GM18867 (cell line): ENCODE results near the gene GPX4.

Experiments used
- ATAC-seq: cut with Tn5 transposase; IDR thresholded peaks from one replicate; pipeline ENCODE4 v1.9.1; 2021; ENCODE audit warnings: mild to moderate bottlenecking, moderate library complexity; ENCODE audit not compliant: unreplicated experiment

Gene GPX4

DNA sequence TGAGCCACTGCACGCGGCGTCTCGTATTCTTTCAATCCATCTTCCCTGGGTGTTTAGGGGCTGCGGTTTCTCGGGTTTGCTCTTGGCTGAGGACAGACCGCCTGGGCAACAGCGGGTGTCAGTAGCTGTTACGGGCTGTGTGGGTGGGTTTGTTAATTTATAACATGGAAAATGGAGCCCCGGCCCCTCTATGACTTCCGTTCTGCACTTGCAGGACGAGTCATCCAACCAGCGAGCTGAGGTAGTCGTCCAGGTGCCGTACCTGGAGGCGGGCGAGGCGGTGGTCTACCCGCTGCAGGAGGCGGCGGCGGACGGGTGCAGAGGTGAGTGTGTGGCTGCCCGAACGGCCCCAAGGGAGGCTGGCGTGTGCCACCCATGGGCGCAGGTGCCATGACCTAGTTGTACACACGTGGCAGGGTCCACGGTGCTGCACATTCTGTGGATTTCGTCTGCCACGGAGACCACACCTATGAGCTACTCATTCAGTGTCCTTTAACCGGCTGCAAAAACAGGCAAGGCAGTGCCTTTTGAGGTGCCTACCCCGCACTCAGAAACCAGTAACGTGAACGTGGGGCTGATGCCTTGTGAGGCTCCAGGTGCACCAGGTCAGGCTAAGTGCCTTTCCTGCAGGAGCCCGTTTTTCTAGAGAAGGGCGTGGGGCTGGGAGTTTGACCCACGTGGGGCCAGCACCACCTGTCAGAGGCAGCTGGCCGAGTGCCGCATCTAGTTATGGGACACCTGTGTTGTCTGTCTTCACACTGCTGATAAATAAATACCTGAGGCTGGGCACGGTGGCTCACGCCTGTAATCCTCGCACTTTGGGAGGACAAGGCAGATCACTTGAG is 19.5 kb upstream of the GPX4 start:
- no peak for ATAC-seq

DNA sequence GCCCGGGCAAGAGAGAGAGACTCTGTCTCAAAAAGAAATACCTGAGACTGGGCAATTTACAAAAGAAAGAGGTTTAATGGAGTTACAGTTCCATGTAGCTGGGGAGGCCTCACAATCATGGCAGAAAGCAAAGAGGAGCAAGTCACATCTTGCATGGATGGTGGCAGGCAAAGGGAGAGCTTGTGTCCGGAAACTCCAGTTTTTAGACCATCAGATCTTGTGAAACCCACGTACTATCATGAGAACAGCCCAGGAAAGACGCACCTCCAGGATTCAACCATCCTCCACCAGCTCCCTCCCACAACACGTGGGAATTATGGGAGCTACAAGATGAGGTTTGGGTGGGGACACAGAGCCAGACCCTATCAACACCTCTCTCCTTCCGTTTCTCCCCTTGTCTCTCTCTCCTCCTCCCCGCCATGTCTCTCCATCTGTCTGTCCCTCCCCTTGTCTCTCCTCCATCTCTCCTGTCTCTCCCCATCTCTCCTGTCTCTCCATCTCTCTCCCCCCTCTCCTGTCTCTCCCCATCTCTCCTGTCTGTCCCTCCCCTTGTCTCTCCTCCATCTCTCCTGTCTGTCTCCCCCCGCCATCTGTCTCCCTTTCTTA is 18.6 kb upstream of the GPX4 start:
- ATAC-seq = no peak

DNA sequence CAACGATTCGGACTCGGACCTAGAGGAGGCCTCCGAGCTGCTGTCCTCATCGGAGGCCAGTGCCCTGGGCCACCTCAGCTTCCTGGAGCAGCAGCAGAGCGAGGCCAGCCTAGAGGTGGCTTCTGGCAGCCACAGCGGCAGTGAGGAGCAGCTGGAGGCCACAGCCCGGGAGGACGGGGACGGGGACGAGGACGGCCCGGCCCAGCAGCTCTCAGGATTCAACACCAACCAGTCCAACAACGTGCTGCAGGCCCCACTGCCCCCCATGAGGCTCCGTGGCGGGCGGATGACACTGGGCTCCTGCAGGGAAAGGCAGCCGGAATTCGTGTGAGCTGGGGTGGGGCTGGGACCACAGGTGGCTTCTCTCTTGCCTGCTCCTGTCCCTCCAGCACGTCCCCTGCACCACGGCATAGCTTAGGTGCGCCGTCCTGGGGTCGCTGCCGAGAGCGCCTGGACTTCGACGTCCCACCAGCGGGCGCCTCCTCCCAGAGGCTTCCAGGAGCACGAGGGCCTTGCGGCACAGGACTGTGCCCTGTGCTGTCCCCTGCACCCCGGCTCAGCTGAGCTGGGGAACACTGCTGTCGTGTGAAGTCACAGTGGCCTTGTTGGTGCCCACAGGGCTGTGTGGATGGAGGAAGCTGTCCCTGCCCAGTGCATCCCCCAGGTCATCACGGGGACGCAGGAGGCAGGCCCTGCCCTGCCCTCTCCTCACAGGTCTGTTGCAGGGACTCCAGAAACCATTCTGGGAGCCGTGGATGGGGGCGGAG is 17.9 kb upstream of the GPX4 start:
- ATAC-seq = no peak

DNA sequence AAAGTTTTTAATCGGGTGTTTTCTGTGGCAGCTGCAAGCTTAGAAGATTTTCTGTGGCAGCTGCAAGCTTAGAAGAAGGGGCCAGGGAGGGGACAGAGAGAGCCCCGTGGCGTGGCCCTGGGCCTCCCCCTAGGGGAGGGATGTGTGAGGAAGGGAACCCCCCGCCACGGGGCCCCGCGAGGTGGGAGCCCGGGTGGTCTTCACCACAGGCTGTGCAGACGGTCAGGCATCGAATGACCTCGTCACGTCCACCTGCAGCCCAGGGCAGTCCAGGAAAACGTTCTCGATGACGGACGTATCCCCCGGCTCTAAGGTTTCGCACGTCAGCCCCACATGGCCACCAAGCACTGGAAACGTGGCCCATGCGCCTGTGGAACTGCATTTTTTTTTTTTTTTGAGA is 17.2 kb upstream of the GPX4 start:
- no peak for ATAC-seq

DNA sequence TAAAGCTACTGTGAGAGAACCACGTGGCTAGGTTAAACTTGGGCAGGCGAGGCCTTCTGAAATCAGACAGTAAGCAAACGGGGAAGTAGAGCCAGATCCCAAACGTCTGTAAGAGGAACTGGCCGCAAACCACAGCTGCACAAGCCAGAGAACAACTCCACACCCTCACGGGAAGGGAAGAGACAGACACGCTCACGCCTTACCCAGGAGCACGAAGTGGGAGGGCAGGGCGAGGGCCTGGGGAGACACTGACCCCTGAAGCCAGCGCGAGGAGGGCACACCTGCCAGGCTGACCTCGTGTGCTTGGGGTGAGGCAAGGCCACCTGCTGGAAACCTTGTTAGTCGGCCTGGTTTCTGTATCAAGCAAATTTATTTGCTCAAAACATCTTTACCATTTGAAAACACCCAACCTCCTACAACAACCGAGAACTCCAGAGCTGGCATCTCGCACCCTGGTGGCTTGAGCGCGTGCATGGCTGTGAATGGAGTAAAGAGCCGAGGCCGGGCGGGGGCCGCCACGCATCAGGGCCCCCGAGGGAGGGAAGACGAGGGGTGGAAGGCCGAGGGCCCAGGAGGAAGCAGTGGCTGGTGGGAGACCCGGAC is 15.9 kb upstream of the GPX4 start:
- no peak for ATAC-seq

DNA sequence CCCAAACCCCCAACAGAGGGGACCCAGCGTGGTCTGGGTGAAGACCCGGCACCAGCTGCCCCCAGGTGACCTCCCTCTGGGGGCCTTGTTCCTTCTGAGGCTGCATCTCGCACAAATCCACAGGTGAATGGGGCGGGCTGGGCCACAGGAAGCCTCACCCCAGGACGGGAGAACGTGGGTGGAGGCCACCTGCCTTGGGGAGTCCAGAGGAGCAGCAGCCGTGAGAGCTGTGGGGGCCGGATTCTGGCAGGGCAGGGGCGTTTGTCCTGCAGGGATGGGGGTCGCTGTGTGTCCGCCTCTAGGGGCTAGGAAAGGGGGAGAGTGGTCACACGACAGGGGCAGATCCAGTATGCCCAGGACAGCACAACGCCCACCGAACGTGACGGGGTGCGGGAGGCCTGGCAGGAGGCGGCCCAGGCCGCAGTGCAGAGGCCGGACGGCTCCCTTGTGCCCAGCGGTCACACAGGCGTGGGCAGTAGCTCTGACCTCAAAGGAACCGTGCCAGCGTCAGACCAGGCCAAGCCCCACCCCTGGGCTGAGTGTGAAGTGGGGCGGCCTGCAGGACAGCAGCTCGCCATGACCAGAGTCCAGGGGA is 15.3 kb upstream of the GPX4 start:
- ATAC-seq = no peak

DNA sequence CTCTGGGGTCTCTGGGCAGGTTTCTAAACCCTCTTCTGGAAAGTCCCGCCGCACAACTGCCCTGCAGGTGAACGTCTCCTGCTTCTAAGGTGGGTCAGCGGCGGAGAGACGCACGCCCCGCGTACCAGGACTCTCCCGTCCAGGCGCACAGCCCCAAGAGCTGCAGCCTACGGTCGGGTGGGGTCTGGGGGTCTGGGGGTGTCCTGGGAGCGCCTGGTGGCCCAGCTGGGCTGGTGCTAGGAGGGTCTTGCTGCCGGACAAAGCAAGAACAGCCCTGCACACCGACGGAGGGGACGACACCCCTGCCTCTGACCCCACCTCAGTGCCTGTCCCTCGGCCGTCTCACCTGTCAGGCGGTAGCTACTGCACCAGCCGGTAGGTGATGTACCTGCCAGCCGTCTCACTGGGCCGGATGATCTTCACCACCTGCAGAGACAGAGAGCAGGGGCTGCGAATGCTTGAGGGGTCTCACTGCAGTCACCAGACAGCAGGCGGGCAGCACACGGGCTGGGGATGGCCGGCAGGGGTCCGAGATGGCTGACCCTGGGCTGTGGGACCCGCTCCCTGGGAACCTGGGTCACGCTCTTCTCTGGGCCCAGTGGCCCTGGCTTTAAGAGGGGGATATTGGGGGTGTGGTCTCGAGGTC is 14.5 kb upstream of the GPX4 start:
- ATAC-seq = no peak

DNA sequence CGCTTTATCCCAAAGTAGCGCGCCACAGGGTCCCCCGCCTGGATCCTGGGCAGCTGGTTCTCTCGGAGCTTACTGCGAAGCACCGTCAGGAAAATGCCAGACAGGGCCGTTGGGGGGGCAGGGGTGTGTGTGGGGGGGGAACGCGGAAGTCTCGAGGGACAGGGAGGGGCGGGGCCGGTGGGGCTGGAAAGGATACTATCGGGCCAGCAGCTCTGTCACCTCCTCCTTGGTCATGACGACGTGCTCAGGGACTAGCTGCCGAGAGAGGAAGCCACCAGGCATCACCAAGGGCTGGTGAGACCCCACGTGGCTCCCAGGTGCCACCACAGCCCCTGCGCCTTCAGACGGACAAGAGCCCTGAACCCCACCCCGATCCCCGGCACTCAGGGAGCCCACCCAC is 13.9 kb upstream of the GPX4 start:
- ATAC-seq = no peak

DNA sequence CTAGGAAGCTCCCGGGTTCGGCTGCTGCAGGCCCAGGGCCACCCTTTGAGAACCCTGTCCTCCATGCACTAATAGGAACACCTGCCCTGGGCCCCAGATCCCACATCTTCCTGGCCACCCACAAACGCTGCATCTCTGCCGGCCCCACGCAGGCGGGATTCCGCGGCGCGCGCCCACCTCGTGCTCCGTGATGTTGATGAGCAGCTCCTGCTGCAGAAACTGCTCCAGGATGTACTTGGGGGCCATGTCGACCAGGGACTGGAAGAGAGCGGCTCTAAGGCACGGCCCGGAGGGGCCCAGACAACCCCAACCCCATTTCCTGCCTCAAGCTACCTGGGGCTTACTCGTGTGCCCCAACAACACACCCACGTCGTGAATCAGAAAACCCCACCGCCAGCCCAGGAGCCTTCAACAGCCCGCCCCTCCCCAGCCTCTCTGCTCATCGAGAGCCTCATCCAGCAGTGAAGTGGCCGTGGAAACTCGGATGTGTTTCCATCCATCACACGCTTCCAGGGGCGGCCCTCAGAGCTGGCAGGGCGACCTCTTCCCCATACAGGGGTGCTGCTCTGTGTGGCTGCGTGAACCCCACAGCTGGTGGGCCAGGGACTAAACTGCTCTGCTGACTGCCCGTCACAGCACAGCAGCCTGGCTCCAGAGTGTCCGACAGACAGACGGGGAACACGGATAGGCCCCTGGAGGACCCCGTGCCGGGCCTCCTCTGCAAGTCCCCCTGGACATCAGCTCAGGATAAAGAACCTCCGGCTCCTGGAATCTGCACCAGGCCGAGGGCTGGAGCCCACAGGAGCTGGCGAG is 12.9 kb upstream of the GPX4 start:
- no peak for ATAC-seq

DNA sequence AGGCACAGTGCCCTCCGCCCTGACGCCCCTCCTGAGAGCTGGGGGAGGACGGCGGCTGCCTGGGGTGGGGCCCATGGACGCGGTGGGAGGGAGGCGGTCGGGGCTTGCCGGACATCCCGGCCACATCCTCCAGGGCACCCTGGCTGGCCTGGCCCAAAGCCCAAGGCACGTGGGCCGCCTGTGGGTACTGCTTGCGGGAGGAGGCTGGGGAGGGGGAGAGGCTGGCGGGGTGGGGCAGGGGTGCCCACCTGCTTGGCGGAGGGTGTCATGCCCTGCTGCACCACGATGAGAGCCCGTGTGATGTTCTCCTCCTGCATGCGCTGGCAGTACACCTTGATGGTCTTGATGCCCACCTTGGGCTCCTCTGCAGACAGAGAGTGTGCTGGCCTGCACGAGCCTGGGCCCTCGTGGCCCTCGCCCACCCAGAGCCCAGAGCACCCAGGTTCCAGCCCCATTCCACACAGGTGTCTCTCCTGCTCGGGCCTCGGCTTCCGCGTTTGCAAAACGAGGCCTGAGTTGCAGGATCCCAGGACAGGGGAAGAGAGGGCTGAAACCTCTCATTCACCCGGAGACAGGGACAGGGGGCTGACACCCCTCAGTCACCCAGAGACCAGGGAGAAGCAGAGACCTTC is 12.1 kb upstream of the GPX4 start:
- ATAC-seq = no peak

DNA sequence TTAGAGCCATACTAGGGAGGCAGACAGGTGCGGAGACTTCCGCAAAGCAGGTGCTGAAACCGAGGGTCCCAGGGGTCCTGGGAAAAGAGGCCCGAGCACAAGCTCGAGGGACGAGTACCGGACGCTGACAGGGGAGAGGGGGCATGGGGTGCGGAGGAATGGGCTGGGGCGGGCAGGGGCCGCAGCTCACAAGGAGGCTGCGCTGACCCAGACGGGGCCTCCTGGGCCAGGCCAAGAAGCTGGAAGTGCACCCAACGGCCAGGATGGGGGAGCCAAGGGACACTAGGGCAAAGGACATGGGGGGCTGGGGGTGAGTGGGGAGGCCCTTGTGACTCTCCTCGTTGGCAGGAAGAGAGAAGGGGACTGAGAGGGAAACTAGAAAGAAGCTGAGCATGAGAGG is 10.5 kb upstream of the GPX4 start:
- ATAC-seq = no peak

DNA sequence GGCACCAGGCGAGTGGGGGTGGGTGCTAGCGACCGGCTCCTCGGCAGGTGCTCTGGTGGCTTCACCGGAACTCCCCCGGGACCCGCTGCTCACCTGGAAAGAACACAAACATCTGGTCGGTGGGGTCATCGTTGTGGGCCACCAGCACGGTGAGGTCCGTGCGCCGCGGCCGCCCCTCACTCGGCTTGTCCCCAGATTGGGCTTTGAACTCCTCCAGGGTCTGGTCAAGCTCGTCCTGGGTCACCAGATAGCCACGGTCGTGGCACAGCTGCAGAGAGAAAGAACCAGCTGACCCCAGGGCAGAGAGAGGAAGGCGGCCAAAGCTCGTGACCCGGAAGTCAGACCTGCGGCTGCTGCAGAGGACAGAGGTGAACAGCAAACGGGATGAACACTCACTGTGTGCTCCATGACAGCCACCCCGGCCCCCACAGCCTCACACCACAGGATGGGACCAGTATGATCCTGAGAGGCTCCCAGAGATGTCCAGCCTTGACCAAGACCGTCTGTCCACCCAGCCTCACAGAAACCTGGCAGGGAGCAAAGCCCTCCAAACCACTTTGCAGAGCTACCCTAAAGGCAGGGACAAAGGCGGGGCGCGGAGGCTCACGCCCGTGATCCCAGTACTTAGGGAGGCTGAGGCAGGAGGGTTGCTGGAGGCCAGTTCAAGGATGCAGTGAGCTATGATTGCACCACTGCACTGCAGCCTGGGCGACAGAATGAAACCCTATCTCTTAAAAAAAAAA is 9.8 kb upstream of the GPX4 start:
- ATAC-seq = no peak

DNA sequence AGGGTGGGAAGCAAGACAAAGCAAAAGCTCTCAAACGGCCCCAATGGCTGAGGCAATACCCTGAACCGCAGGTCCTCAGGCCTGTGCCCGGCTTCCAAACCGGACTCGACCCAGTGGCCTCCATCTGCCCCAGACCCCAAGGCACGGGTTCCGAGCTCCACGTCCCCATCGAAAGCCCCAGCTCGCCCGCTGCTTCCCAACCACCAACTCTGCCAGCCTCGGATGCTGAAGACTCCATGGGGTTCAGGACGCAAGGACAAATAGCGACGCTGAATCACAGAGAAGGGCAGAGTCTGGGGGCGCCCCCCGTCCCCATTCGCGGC is 9.2 kb upstream of the GPX4 start:
- no peak for ATAC-seq

DNA sequence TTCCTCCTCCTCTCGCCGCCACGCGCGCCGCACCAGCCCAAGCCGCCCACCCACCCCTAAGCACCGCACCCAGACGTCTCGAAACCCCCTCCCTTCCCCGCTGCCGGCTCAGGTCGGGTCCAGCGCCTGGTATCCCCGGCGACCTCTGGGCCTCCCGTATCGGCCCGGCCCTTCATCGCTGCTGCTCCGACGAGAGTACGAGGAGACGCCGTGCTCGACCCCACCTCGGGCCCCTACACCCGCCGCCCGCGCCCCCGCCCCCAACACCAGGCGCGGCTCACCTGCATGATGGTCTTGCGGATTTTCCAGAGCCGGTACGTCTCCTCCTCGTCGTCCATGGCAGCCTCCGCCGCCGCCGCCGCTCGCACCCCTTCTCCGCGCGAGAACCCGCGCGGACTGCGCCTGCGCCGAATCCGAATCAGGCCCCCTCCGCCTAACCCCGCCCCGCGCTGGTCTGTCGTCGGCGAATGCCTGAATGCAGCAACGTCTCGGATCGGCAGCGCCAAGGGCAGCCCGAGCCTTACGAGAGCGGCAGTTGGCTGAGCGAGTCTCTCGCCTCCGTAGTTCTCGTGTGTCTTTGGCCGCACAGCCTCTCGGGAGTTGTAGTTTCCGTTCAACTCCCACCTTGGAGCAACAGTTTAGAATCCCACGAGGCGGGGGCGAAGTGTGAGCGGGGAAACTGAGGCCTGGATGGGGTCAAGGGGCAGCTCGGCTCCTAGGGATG is 8.7 kb upstream of the GPX4 start, which contains the start of gene POLR2E:
Gene POLR2E, minus strand, starts transcription at position 398 of the 724 bp plus-strand sequence. Its CDS starts 60 bp downstream, at position 338.
- peak; percentile 82 for ATAC-seq

DNA sequence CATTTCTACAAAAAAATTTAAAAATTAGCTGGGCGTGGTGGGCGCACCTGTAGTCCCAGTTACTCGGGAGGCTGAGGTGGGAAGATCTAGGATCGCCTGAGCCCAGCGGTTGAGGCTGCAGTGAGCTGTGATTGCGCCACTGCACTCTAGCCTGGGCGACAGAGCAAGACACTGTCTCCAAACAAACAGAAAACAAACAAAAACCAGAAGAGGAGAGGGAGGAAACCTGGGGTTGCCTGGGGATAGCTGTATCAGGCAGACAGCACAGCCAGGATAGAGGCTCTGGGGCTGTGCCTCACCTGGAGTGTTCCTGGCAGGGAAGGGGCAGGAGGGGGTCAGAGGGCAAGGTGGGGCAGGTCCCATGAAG is 6.0 kb upstream of the GPX4 start:
- no peak for ATAC-seq

DNA sequence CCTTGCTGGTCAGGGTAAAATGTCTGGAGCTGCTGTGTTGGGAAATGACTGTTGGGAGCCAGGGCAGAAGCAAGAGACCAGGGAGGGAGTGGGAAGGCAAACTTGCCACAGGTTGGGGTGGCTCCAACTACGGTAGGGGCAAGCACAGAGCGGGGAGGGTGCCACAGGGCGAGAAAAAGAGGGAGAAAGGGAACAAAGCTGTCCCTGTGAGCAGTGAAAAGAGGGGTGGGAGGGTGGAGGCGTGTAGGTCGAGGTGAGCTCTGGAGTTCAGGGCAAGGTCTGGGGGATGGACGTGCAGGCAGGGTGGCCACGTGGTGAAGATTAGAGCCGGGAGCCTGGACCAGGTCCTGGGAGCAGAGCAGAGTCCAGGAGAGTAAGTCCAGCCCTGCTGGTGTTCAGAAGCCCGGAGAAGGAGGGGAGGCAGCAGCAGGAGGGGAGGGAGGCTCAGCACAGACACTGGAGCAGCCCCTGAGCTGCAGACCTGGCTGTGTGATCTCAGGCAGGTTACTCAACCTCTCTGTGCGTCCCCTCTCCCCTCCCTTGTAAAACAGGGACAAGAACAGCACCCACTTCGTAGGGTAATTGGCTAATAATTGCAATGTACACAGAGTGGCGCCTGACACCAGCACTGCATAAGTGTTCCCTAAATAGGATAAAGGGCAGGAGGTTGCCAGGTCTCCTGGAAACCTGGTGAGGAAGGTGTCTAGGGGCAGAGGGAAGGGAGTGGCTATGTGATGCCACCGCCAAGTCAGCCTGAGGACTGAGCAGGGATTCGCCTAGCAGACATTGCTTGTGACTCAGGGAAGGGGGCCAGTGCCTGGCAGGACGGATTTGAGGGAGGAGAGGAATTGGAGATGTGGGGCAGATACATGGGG is 5.4 kb upstream of the GPX4 start:
- no peak for ATAC-seq

DNA sequence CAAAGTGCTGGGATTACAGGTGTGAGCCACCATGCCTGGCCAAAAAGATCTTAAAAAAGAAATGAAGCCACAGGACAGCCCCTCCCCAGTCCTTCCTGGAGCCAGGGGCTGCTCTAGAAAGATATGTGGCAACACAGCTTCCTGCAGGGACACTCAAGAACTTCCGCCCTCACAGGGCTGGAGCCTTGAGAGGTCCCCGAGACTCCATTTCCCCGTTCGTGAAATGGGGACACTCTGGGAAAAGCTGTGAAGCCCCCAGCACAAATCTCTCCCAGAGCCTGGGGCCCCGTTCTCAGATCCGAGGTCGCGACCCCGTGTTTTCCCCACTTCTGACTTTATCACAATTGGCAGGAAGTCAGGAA is 2.5 kb upstream of the GPX4 start:
- ATAC-seq = no peak
